ENCODE results near the gene PSD2.

DNA sequence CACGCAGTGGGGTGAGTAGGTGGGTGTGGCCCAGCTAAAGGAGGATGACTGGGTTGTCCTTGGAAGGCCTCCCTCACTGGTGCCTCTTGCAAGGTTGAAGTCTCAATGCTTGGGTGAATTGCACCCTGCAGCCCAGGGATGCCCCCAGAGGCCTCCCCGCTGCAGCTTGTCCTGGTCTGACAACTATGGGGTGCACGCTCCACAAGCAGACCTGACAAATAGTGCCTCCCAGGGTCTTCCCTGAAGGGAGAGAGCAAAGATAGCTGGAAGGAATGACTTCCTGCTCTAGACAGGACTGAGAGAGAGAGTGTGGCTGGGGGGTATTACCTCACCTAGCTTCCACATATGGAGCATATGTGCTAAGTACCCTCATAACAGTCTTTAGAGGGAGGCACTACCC, 1.7 kb downstream of the PSD2 start:
- TF ChIP-seq, protein P1, sequence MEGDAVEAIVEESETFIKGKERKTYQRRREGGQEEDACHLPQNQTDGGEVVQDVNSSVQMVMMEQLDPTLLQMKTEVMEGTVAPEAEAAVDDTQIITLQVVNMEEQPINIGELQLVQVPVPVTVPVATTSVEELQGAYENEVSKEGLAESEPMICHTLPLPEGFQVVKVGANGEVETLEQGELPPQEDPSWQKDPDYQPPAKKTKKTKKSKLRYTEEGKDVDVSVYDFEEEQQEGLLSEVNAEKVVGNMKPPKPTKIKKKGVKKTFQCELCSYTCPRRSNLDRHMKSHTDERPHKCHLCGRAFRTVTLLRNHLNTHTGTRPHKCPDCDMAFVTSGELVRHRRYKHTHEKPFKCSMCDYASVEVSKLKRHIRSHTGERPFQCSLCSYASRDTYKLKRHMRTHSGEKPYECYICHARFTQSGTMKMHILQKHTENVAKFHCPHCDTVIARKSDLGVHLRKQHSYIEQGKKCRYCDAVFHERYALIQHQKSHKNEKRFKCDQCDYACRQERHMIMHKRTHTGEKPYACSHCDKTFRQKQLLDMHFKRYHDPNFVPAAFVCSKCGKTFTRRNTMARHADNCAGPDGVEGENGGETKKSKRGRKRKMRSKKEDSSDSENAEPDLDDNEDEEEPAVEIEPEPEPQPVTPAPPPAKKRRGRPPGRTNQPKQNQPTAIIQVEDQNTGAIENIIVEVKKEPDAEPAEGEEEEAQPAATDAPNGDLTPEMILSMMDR (IDR thresholded peaks at IDR 0.05 in 2 of 3, conservative IDR thresholded peaks at IDR 0.05 in 1 of 3; ENCODE audit: borderline replicate concordance in 1 of 3, insufficient read depth in 1 of 3, low read depth in 2 of 3, low read length in 2 of 3): no peak
- TF ChIP-seq ATF3 (IDR thresholded peaks at IDR 0.05) (no peak), POLR2A (IDR thresholded peaks at IDR 0.05; ENCODE audit: borderline replicate concordance, extremely low read depth, insufficient read depth, insufficient read length) (no peak)
- TF ChIP-seq, protein P2, sequence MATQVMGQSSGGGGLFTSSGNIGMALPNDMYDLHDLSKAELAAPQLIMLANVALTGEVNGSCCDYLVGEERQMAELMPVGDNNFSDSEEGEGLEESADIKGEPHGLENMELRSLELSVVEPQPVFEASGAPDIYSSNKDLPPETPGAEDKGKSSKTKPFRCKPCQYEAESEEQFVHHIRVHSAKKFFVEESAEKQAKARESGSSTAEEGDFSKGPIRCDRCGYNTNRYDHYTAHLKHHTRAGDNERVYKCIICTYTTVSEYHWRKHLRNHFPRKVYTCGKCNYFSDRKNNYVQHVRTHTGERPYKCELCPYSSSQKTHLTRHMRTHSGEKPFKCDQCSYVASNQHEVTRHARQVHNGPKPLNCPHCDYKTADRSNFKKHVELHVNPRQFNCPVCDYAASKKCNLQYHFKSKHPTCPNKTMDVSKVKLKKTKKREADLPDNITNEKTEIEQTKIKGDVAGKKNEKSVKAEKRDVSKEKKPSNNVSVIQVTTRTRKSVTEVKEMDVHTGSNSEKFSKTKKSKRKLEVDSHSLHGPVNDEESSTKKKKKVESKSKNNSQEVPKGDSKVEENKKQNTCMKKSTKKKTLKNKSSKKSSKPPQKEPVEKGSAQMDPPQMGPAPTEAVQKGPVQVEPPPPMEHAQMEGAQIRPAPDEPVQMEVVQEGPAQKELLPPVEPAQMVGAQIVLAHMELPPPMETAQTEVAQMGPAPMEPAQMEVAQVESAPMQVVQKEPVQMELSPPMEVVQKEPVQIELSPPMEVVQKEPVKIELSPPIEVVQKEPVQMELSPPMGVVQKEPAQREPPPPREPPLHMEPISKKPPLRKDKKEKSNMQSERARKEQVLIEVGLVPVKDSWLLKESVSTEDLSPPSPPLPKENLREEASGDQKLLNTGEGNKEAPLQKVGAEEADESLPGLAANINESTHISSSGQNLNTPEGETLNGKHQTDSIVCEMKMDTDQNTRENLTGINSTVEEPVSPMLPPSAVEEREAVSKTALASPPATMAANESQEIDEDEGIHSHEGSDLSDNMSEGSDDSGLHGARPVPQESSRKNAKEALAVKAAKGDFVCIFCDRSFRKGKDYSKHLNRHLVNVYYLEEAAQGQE (IDR thresholded peaks at IDR 0.05; ENCODE audit: low read depth): no peak
